Fibroblast of upper back skin (primary cell): ENCODE measurements around the gene NPAS3.
A peak's percentile ranks its signal among the peaks of the same experiment; 100 is the strongest.

Source experiments
- DNase-seq: peaks from one replicate; pipeline ENCODE4 v3.0.0-alpha.2; 2013

The NPAS3 gene

DNA sequence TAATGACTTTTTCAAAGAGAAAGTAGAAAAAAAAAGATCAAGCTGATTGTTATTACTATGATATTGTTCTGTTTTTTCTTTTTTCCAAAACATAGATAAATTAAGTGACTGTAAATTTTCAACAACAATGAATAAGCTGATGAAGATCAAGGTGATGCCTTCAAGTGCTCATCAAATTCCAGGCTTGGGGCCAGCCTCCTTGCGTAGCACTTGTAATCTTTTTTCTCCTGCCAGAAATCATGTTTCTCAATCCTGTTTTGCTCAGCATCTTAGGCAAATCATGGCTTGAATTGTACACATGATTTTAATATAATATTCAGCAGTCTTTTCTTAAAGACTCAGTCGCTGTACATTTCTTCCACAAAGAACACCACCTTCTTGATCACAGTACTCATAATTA lies 333.2 kb downstream of the NPAS3 start:
- peak; percentile 37 for DNase-seq

GRCh38 chr14:33273978-33274377 lies 335.3 kb downstream of the NPAS3 start:
- no peak for DNase-seq

DNA sequence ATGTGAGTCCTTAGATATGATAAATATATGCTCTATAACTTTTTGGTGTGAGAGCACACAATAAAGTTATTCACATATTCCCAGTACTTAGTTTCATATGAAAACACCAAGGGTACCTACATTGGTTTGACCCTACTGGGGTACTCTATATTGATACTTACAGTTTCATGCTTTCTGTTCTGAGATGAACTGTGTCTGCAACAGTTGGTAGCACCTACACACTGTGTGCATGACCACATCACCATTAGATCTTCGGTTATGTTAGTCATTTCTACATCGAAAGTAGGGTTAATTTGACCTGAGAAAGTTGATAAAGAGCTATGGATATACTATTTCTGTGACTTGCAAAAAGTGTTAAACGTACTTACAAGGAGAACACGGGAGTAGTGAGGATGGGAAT lies 337.2 kb downstream of the NPAS3 start:
- no peak for DNase-seq

- DNase-seq, result no peak
Observed at GRCh38 chr14:33279865-33280264, 341.2 kb downstream of the NPAS3 start.

- DNase-seq, result peak; percentile 28
Observed at GRCh38 chr14:33280646-33281045, 342.0 kb downstream of the NPAS3 start.

- peak; percentile 30 for DNase-seq
Observed at GRCh38 chr14:33282331-33283230, 343.9 kb downstream of the NPAS3 start.

DNA sequence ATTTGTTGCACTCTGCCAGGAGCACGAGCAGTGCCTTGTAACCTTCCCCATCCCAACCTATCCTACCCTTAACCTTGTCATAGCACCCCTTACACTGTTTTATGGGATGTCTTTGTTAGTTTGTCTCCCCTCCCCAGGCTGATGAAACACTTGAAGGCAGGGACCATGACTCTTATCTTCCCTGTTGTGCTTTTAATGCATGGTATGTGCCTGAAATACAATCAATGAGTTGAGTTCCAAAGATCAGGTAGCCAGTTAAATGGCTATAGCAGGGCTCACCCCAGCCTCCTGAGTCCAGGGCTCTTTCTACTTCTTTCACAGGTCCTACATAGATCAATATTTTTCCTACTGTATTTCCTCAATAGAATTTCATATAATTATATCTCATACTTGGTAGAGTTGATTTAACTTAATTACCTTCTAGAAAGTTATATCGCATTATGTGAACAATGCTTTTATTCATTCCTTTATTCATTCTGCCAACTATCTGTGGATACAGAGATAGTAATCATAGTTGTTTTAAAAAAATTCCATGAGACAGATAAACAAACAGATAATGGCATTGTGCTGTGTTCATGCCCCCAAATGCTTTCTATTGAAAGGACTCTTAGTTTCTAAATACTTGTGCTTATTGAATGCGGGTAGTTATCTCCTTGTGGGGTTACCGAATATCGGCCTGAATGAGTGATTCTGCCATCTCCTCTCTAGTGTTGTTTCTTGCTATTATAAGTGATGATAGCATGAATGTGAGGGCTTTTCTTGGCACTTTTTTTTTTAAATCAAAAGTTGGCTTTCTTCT lies 347.4 kb downstream of the NPAS3 start:
- DNase-seq, result no peak

DNA sequence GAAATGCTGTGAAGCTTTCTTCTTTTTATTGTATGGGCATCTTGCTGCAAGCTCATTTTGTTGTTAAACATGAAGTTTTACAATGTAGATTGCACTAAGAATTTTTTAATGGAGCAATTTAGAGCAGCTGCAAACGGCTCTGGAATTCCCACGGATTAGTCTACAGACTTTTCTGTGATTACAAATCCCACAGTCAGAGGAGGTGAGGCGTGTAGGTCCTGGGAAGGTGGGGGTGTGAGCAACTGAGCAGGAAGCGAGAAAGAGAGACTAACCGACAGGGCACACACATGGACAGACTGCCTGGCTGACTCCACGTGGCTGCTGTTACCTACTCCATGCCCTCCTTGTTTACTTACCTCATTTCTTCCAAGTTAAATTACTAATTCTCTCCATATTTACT lies 348.5 kb downstream of the NPAS3 start:
- DNase-seq, result no peak

DNA sequence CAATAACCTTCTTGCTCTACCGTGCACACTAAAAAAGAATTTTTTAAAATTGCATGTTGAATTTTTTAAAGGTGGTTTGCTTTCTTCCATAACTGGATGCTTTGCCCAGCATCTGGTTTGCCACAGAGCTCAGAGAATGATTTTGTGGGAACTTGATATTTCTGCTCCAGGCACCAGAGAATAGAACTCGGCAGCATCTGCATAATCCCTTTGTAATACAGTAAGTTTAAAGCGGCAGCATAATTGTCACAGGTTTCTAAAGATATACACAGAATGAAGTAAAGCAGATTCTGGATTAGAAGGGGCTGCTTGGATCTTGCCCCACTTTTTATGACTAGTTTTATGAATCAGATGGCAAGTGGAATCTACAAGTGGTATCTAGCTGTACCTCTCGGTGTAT lies 352.0 kb downstream of the NPAS3 start:
- DNase-seq, result no peak

DNA sequence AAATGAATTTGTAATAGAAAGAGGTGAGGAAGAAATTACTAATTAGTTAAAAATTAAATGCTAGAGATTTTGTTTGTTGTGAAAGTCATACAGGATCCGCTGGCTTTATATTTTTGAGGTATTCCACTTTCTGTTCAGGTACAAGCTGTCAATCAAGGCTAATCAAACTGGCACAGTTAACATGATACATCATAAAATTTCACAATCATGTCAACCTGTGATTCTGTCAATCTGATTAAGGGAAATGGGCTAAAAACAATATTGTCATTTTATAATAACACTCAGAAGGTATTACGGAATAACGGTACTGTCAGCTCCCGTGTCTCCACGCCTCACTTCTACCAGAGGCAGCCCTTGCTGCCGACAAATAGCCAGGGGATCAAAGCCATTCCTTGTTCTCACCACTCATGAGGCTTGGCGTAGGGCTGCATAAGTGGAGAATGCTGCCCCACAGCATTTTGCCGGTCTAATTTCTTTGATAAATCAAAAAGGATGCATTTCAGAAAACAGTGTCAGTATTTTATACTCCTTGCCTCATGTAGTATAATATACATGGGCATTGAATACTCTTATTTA lies 352.9 kb downstream of the NPAS3 start:
- no peak for DNase-seq

DNA sequence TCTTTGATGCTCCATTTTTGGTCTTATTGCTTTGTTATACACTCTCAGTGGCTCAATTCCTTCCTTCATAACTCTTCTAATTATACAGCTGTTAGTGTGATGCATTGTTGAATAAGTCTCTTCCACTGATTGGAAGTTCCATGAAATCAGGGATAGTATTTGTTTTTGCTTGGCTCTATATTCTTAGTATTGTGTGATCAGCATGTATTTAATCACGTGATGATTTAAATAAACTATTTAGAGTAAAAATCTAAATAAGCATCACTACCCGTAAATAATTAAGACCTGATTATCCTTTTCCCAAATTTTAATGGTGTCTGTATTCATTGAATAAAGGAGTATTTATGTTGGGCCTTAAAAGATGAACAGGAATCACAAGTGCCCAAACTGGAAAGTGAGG lies 355.7 kb downstream of the NPAS3 start:
- no peak for DNase-seq

GRCh38 chr14:33297565-33297964 lies 358.9 kb downstream of the NPAS3 start:
- no peak for DNase-seq

GRCh38 chr14:33307691-33308251 lies 369.1 kb downstream of the NPAS3 start:
- DNase-seq, result peak; percentile 91

- no peak for DNase-seq
Observed at GRCh38 chr14:33309106-33309505, 370.4 kb downstream of the NPAS3 start.

DNA sequence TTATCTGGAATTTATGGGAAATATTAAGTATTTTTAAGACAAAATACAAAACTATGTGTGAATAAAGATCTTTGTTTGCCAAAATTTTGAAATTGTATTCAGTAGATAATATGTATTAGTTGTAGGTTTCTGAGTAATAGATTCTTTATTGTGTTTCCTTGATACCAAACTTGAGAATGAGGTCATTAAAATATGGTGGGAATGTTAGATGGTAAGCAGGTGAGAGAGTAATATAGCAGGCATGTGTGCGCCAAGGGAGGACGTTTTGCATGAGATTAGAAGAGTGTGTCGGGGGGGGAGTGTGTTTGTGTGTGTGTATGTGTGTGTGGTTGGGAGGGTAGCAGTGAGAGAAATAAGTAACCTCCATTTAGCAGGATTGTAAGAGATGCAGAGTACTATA lies 376.5 kb downstream of the NPAS3 start:
- no peak for DNase-seq

DNA sequence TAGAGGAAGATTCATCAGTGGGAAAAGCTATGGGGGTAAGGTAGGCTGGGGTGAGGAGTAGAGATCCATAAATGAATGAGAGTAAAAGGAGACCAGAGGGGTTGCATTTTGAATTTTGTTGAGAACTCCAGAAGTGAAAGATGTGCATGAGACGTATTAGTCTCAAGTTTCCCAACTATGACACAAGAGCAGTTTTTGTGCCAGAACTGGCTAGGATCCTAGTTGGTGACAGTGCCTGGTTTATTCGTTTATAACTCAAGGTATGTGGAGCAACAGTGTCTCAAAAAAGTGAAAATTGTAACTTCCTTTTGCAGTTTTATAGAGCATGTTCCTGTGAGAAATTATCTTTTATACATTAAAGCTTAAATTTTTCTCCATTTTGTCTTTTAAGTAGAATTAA lies 377.0 kb downstream of the NPAS3 start:
- no peak for DNase-seq

GRCh38 chr14:33317675-33318074 lies 379.0 kb downstream of the NPAS3 start:
- DNase-seq, result peak; percentile 7

DNA sequence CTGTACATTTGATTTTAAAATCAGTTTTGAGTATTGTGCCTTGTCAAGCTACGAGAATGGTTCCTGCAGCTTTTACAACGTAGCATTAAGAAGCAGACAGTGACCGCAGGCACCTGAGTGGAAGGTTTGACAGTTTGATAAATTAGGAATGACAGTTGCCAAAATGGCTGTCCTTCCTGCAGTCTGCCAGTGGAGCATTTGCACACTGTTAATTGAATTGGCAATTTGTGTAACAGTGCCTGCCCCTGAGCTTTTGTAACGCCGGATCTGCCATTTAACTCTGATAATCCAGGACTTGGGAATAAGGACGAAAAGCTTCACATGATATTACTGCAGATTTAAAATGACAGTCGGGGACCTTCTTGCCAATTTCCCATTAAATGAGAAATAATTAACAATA lies 385.3 kb downstream of the NPAS3 start:
- DNase-seq, result no peak

GRCh38 chr14:33331176-33331949 lies 392.7 kb downstream of the NPAS3 start:
- no peak for DNase-seq

- DNase-seq, result no peak
Observed at GRCh38 chr14:33332497-33332896, 393.8 kb downstream of the NPAS3 start.

- peak; percentile 6 for DNase-seq
Observed at GRCh38 chr14:33335366-33335765, 396.7 kb downstream of the NPAS3 start.

GRCh38 chr14:33342299-33342974 lies 403.8 kb downstream of the NPAS3 start:
- no peak for DNase-seq
